GM21717 (cell line): ENCODE data around the gene FAM222B.
"Not testable (repeated sequence)": the region's sequence is repeated elsewhere in the genome, so short reads cannot be mapped to it uniquely, and the experiment has no call there.

ENCODE experiments used
- ATAC-seq: cut with Tn5 transposase; IDR thresholded peaks from one replicate; pipeline ENCODE4 v1.9.1; 2021; ENCODE audit warnings: mild to moderate bottlenecking, moderate library complexity; ENCODE audit not compliant: unreplicated experiment

FAM222B gene

DNA sequence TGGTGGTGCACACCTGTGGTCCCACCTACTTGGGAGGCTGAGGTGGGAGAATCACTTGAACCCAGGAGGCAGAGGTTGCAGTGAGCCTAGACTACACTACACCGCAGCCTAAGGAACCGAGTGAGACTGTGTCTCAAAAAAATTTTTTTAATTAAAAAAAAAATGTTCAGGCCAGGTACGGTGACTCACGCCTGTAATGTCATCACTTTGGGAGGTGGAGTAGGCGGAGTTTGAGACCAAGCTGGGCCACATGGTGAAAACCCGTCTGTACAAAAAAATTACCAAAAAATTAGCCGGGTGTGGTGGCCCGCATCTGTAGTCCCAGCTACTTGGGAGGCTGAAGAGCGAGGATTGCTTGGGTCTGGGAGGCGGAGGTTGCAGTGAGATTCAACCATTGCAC lies 3.6 kb upstream of the FAM222B start:
- no peak for ATAC-seq

- ATAC-seq = no peak
Observed at GRCh38 chr17:28843816-28844148, 1.2 kb upstream of the FAM222B start.

GRCh38 chr17:28841901-28842281 lies 699 bp downstream of the FAM222B start:
- peak; percentile 21 for ATAC-seq

GRCh38 chr17:28839221-28839620 lies 3.4 kb downstream of the FAM222B start:
- ATAC-seq = no peak

DNA sequence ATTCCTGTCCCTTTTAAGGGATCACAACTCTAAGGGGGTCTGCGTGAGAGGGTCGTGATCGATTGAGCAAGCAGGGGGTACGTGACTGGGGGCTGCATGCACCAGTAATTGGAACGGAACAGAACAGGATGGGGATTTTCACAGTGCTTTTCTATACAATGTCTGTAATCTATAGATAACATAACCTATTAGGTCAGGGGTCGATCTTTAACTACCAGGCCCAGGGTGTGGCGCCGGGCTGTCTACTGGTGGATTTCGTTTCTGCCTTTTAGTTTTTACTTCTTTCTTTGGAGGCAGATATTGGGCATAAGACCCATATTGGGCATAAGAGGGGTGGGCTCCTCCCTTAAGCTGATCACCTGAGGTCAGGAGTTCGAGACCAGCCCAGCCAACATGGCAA lies 6.0 kb downstream of the FAM222B start:
- not testable (repeated sequence) for ATAC-seq

GRCh38 chr17:28834420-28834819 lies 8.2 kb downstream of the FAM222B start:
- ATAC-seq = no peak

GRCh38 chr17:28828294-28829040 lies 14.1 kb downstream of the FAM222B start:
- no peak for ATAC-seq

DNA sequence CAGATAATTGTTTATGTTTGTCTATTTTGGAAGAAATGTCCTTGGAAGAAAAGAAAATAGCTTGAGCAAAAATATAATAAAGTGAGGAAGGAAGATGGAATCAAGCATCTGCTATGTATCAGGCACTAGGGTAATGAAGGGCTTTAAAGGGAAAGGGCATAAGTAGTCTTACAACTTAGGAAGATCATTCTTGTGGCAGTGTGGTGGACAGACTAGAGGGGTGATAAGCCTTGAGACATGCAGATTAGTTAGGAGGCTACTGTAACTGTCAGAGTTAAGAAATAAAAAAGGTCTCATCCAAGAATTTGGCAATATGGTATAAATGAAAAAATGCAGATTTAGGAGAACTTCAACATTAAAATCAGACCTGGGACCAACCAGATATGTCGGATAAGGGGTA lies 14.9 kb downstream of the FAM222B start:
- ATAC-seq = no peak

- ATAC-seq = no peak
Observed at GRCh38 chr17:28819582-28819981, 23.0 kb downstream of the FAM222B start.

- ATAC-seq = no peak
Observed at GRCh38 chr17:28818819-28819221, 23.8 kb downstream of the FAM222B start.

DNA sequence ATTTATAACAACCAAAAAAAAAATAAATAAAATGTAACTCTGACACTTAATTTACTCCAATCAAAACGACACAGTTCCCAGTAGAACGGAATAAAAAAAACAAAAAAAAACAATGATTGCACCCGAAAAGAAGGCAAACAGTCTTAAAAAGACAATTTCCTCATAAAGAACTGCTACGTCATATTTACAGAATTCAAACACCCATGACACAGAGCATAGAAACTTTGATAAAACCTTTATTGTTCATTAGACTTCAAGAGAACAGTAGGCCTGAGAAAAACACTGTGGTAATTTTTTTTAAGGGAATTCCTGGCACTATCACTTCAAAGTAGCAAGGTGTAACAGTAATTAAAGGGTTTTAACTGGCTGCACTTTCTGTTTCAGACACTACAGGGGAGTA lies 26.1 kb downstream of the FAM222B start:
- no peak for ATAC-seq

DNA sequence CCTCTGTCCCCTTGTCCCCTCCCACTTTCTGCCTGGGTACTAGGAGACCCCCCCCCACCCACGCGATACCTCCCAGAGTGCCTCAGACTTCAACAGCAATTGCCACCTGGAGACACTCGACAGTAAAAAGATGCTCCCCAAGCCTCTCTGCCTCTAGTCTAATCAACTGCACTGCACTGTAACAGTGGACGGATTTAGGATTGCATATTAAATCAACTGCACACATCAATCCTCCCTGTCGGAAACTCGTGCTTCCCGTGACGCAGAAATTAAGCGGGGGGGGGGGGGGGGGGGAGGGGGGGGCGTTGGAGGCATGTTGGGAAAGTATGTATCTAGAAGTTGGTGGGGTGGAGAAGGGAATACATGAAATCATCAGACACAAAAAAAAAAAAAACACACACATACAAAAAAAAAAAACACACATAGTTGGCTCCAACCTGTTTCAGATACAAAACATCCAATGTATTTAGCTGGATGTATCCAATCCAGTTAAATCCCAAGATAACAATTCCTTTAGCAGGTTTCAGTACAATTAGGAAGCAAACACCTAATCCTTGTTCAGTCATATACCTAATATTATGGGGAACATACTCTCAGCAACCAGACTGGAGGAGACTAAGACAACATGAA lies 29.7 kb downstream of the FAM222B start:
- no peak for ATAC-seq

DNA sequence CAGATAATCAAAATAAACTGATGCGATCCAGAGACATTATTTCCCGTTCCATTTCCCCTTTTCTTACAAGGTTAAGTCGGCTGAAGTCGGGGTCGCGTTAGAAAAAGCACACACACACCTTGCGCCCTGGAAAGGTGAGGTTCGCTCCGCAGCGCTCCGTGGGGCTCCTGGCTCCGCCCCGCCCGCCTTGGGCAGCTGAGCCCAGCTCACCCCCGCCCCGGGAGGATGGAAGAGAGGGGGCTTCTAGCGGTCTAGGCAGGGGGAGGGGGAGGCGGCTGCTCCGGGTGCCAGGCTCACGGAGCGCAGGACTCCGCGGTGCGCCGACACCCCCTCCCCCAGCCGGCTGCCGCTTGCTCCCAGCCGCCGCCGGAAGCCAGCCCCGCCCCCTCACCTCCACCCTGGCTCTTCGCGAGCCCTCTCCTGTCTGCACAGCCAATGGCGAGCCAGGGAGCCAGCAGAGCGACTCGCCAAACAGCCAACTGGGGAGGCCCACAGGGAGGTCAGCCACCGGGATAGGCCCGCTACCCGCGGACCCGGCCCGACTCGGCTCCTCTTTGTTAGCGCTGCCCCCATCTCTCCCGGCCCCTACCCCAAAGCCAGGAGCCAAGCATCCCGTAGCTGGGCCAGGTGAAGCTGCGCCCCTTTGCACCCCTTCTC lies 30.4 kb downstream of the FAM222B start:
- peak; percentile 94 for ATAC-seq

GRCh38 chr17:28811651-28812090 lies 30.9 kb downstream of the FAM222B start:
- ATAC-seq = no peak

DNA sequence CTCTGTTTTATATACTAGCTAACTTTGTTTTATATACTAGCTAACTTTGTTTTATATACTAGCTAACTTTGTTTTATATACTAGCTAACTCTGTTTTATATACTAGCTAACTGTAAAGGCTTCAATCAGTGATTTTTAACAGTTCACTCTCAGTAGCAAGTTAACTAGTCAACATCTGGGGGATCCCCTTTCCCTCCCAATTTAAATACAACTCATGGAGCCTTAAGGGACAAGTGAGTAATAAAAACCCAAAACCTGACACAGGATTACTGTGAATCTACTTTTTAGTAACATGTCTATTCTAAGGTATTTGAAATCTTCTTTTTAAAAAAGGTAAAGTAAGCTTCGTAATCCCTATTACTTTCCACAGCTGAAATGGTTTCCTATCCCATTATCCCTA lies 32.2 kb downstream of the FAM222B start:
- no peak for ATAC-seq

DNA sequence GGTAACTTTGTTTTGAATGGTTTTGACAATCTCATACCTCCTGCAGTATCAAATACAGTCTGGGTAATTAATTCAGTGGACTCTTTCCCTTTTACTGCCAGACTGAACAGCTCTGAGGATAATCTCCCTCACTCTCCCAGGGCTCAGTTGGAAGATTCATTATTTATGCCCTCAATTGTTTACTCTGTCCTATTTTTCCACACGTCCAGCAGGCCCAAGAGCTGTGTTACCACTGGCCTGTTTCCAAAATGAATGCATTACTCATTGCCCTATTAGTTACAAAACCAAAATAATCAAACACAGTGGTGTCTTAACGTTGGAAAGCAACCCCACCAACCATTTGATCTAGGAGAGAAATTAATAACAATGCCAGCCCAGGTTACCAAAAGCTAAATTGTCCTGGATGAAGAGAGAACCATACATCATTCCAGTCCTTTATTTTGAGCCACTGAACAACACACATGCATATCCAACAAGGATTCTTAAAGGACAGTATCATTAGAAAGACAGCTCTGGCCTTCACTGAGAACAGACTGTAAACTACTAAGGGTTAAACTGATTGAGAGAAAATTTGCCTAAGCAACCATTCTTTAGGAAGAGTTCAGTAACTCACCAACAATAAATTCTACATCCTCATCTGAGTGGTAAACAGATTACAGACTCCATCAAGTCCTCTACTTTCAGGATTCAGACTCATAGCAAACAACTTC lies 34.5 kb downstream of the FAM222B start:
- no peak for ATAC-seq

- no peak for ATAC-seq
Observed at GRCh38 chr17:28796062-28796461, 46.5 kb downstream of the FAM222B start.

GRCh38 chr17:28794846-28795441 lies 47.6 kb downstream of the FAM222B start:
- not testable (repeated sequence) for ATAC-seq

GRCh38 chr17:28792877-28793661 lies 49.5 kb downstream of the FAM222B start:
- ATAC-seq = no peak

- no peak for ATAC-seq
Observed at GRCh38 chr17:28788100-28788499, 54.5 kb downstream of the FAM222B start.
